ENCODE results near the gene PKMYT1. TPM values are rescaled to one million over a fixed set of nuclear protein-coding genes. Genes with fewer than 3 reads are reported as not detected.

The PKMYT1 gene
- total and polyA plus RNA-seq, 2 experiments from 2014 or later = 90.9 to 100 TPM

DNA sequence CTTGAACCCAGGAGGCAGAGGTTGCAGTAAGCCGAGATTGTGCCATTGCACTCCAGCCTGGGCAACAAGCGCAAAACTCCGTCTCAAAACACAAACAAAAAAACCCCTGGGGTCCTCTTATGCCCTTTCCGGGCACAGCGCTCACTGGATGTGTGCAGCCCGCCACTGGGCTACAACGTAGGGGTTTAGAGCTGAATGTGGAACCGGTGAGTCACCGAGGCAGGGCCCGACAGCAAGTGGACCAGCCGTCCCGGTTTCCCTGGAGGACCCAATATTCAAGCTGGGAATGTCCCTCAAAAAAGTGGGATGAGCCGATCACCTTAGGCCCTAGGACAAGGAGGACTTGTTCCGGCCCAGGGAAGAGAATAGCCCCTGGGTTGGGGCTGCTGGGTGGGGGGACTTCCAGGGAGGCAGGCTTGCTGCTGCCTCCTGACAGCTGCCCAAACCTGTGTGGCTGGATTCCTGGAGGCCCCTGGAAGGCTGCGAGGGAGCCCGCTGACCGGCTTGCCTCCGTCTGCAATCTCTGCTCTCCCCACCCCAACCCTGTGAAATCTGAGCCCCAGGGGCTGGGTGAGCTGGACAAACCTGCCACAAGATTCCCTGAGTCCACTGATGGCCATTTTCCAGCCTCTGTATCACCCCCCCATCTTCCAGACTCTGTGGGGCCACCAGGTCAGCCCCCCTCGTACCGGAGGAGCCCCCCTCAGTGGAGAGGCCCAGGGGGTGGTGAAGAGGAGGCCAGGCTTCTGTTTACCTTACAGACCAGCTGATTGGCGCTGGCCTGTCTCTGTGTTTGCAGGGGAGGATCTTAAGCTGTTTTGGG lies 29.5 kb upstream of the PKMYT1 start:
- H3K36me3 ChIP-seq (ENCODE audit: insufficient read depth) = no peaks in the 10 kb centered on the region
- peak overlapping the region; percentile 82 for H3K4me3 Mint-ChIP-seq
- H3K4me1 ChIP-seq (ENCODE audit: insufficient read depth) = peaks cover 82% of the 10 kb centered on the region
- H4K20me1 ChIP-seq (replicated peaks; ENCODE audit: insufficient read depth) = peaks cover 1% of the 10 kb centered on the region; the same call in 1 of the 2 replicates
- DNase-seq (ENCODE audit: low spot score) (peak; percentile 97), ATAC-seq (peak; percentile 20)
- peak overlapping the region; percentile 100 for H3K27ac ChIP-seq (ENCODE audit: low read depth)
- H3K4me2 ChIP-seq = peak overlapping the region; percentile 84
- peaks cover 54% of the 10 kb centered on the region for H3K27me3 Mint-ChIP-seq (ENCODE audit: insufficient read depth, low read depth, poor library complexity)
- H3K79me2 ChIP-seq (replicated peaks; ENCODE audit: insufficient read depth) = no peaks in the 10 kb centered on the region; the same call in 1 of the 2 replicates
- H3K27me3 ChIP-seq (ENCODE audit: insufficient read depth) = peaks cover 11% of the 10 kb centered on the region
- peaks cover 18% of the 10 kb centered on the region for H3K36me3 Mint-ChIP-seq (ENCODE audit: low read depth)
- TF ChIP-seq, protein P1, sequence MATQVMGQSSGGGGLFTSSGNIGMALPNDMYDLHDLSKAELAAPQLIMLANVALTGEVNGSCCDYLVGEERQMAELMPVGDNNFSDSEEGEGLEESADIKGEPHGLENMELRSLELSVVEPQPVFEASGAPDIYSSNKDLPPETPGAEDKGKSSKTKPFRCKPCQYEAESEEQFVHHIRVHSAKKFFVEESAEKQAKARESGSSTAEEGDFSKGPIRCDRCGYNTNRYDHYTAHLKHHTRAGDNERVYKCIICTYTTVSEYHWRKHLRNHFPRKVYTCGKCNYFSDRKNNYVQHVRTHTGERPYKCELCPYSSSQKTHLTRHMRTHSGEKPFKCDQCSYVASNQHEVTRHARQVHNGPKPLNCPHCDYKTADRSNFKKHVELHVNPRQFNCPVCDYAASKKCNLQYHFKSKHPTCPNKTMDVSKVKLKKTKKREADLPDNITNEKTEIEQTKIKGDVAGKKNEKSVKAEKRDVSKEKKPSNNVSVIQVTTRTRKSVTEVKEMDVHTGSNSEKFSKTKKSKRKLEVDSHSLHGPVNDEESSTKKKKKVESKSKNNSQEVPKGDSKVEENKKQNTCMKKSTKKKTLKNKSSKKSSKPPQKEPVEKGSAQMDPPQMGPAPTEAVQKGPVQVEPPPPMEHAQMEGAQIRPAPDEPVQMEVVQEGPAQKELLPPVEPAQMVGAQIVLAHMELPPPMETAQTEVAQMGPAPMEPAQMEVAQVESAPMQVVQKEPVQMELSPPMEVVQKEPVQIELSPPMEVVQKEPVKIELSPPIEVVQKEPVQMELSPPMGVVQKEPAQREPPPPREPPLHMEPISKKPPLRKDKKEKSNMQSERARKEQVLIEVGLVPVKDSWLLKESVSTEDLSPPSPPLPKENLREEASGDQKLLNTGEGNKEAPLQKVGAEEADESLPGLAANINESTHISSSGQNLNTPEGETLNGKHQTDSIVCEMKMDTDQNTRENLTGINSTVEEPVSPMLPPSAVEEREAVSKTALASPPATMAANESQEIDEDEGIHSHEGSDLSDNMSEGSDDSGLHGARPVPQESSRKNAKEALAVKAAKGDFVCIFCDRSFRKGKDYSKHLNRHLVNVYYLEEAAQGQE (IDR thresholded peaks at IDR 0.05; ENCODE audit: unreplicated experiment) = peak; percentile 33
- TF ChIP-seq, protein P2, sequence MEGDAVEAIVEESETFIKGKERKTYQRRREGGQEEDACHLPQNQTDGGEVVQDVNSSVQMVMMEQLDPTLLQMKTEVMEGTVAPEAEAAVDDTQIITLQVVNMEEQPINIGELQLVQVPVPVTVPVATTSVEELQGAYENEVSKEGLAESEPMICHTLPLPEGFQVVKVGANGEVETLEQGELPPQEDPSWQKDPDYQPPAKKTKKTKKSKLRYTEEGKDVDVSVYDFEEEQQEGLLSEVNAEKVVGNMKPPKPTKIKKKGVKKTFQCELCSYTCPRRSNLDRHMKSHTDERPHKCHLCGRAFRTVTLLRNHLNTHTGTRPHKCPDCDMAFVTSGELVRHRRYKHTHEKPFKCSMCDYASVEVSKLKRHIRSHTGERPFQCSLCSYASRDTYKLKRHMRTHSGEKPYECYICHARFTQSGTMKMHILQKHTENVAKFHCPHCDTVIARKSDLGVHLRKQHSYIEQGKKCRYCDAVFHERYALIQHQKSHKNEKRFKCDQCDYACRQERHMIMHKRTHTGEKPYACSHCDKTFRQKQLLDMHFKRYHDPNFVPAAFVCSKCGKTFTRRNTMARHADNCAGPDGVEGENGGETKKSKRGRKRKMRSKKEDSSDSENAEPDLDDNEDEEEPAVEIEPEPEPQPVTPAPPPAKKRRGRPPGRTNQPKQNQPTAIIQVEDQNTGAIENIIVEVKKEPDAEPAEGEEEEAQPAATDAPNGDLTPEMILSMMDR (conservative IDR thresholded peaks at IDR 0.05; ENCODE audit: low read depth in 2 of 2) = no peak
- TF ChIP-seq JUNB (IDR thresholded peaks at IDR 0.05; ENCODE audit: unreplicated experiment) (no peak), STAT1 (IDR thresholded peaks at IDR 0.05; ENCODE audit: unreplicated experiment) (no peak), CREB1 (CRISPR knock-in tag; IDR thresholded peaks at IDR 0.05; ENCODE audit: low read depth) (0 out of 2 replicates have a peak, but pooled peaks have one; percentile 17), ZNF114 (CRISPR knock-in tag; IDR thresholded peaks at IDR 0.05) (no peak), POLR2AphosphoS5 (IDR thresholded peaks at IDR 0.05; ENCODE audit: low read depth) (peak; percentile 64; the same call in 1 of the 2 replicates), NANOG (IDR thresholded peaks at IDR 0.05; ENCODE audit: borderline replicate concordance) (no peak), EZH2 (IDR thresholded peaks at IDR 0.05; ENCODE audit: low read depth, unreplicated experiment) (no peak), ZNF331 (CRISPR knock-in tag; IDR thresholded peaks at IDR 0.05; ENCODE audit: low read depth) (no peak), EZH2phosphoT487 (IDR thresholded peaks at IDR 0.05; ENCODE audit: unreplicated experiment) (no peak)
- TF ChIP-seq, protein P3, sequence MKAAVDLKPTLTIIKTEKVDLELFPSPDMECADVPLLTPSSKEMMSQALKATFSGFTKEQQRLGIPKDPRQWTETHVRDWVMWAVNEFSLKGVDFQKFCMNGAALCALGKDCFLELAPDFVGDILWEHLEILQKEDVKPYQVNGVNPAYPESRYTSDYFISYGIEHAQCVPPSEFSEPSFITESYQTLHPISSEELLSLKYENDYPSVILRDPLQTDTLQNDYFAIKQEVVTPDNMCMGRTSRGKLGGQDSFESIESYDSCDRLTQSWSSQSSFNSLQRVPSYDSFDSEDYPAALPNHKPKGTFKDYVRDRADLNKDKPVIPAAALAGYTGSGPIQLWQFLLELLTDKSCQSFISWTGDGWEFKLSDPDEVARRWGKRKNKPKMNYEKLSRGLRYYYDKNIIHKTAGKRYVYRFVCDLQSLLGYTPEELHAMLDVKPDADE (IDR thresholded peaks at IDR 0.05) = 0 out of 2 replicates have a peak, but pooled peaks have one; percentile 17
- TF ChIP-seq, protein P4, sequence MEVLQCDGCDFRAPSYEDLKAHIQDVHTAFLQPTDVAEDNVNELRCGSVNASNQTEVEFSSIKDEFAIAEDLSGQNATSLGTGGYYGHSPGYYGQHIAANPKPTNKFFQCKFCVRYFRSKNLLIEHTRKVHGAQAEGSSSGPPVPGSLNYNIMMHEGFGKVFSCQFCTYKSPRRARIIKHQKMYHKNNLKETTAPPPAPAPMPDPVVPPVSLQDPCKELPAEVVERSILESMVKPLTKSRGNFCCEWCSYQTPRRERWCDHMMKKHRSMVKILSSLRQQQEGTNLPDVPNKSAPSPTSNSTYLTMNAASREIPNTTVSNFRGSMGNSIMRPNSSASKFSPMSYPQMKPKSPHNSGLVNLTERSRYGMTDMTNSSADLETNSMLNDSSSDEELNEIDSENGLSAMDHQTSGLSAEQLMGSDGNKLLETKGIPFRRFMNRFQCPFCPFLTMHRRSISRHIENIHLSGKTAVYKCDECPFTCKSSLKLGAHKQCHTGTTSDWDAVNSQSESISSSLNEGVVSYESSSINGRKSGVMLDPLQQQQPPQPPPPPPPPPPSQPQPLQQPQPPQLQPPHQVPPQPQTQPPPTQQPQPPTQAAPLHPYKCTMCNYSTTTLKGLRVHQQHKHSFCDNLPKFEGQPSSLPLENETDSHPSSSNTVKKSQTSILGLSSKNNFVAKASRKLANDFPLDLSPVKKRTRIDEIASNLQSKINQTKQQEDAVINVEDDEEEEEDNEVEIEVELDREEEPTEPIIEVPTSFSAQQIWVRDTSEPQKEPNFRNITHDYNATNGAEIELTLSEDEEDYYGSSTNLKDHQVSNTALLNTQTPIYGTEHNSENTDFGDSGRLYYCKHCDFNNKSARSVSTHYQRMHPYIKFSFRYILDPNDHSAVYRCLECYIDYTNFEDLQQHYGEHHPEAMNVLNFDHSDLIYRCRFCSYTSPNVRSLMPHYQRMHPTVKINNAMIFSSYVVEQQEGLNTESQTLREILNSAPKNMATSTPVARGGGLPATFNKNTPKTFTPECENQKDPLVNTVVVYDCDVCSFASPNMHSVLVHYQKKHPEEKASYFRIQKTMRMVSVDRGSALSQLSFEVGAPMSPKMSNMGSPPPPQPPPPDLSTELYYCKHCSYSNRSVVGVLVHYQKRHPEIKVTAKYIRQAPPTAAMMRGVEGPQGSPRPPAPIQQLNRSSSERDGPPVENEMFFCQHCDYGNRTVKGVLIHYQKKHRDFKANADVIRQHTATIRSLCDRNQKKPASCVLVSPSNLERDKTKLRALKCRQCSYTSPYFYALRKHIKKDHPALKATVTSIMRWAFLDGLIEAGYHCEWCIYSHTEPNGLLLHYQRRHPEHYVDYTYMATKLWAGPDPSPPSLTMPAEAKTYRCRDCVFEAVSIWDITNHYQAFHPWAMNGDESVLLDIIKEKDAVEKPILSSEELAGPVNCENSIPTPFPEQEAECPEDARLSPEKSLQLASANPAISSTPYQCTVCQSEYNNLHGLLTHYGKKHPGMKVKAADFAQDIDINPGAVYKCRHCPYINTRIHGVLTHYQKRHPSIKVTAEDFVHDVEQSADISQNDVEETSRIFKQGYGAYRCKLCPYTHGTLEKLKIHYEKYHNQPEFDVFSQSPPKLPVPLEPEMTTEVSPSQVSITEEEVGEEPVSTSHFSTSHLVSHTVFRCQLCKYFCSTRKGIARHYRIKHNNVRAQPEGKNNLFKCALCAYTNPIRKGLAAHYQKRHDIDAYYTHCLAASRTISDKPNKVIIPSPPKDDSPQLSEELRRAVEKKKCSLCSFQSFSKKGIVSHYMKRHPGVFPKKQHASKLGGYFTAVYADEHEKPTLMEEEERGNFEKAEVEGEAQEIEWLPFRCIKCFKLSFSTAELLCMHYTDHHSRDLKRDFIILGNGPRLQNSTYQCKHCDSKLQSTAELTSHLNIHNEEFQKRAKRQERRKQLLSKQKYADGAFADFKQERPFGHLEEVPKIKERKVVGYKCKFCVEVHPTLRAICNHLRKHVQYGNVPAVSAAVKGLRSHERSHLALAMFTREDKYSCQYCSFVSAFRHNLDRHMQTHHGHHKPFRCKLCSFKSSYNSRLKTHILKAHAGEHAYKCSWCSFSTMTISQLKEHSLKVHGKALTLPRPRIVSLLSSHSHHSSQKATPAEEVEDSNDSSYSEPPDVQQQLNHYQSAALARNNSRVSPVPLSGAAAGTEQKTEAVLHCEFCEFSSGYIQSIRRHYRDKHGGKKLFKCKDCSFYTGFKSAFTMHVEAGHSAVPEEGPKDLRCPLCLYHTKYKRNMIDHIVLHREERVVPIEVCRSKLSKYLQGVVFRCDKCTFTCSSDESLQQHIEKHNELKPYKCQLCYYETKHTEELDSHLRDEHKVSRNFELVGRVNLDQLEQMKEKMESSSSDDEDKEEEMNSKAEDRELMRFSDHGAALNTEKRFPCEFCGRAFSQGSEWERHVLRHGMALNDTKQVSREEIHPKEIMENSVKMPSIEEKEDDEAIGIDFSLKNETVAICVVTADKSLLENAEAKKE (CRISPR knock-in tag; IDR thresholded peaks at IDR 0.05) = no peak
- no peak overlapping the region for H2AFZ ChIP-seq
- H3K4me3 ChIP-seq = peak overlapping the region; percentile 55
- no peaks in the 10 kb centered on the region for H3K9me3 Mint-ChIP-seq
- H3K4me1 Mint-ChIP-seq = peaks cover 66% of the 10 kb centered on the region
- no peaks in the 10 kb centered on the region for H3K9me2 ChIP-seq (ENCODE audit: insufficient read depth)
- H3F3A ChIP-seq (replicated peaks; ENCODE audit: low read depth) = peaks cover 58% of the 10 kb centered on the region
- H3K27ac Mint-ChIP-seq = peak overlapping the region; percentile 100

All from GM23338 (cell line).